Breast epithelium (tissue), 3 donors: ENCODE data around the gene TTC23.

Experiments used
- CTCF ChIP-seq, 3 donors: fragments of 450-650 bp; IDR thresholded peaks; one replicate each; pipeline ENCODE4 v1.5.1; 2016 to 2017; ENCODE audit warnings: antibody characterized with exemption in 3 of 3, mild to moderate bottlenecking in 3 of 3, moderate library complexity in 3 of 3
- POLR2A ChIP-seq: fragments of 450-650 bp; IDR thresholded peaks from one replicate; pipeline ENCODE4 v1.6.1; 2016; ENCODE audit warnings: antibody characterized with exemption, mild to moderate bottlenecking, moderate library complexity

DNA sequence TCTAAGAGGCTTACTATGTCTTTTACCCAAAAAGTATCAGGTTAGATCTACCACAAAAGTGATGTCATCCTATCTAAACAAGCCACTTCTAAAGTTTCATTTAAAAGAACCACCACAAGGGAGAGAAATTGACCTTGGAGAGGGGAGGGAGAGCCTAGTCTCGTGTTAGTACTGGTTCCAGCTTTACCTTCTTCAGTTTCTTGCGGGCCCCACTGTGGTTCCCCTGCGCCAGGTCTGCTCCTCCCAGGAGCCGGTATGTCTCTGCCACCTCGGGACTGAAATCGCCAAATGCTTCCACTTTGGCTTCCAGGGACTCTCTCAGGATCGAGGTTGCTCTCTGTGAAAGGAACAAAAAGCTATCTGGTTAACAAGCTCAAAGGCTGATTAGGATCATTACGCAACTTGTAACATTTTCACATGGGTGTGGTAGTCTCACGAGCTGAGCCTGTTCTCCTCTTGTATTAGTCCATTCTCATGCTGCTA is 93.4 kb downstream of the TTC23 start:
- TF ChIP-seq POLR2A (no peak), CTCF (IDR thresholded peaks at IDR 0.05) (no peak)
